Neural cell (in vitro differentiated cells): ENCODE measurements around the gene VPS8.

Source experiments
- CTCF ChIP-seq: fragments of 450-650 bp; IDR thresholded peaks from 2 replicates; pipeline ENCODE4 v1.5.1; 2014; ENCODE audit warnings: antibody characterized with exemption, mild to moderate bottlenecking, moderate library complexity; ENCODE audit not compliant: poor library complexity, severe bottlenecking
- EZH2 ChIP-seq: fragments of 200-600, 300-800 bp; shearing (Covaris generic), sonication (generic); IDR thresholded peaks from 2 replicates; pipeline ENCODE4 v1.6.1; 2014; ENCODE audit warnings: antibody characterized with exemption, low read length, borderline replicate concordance, mild to moderate bottlenecking; ENCODE audit not compliant: insufficient read depth, poor library complexity, severe bottlenecking
- POLR2AphosphoS5 ChIP-seq: IDR thresholded peaks from 2 replicates; pipeline ENCODE4 v1.6.1; 2012
- REST ChIP-seq: IDR thresholded peaks from 2 replicates; pipeline ENCODE4 v1.6.1; 2012; ENCODE audit warnings: borderline replicate concordance
- TAF1 ChIP-seq: IDR thresholded peaks from 2 replicates; pipeline ENCODE4 v1.6.1; 2012; ENCODE audit warnings: low read depth

DNA sequence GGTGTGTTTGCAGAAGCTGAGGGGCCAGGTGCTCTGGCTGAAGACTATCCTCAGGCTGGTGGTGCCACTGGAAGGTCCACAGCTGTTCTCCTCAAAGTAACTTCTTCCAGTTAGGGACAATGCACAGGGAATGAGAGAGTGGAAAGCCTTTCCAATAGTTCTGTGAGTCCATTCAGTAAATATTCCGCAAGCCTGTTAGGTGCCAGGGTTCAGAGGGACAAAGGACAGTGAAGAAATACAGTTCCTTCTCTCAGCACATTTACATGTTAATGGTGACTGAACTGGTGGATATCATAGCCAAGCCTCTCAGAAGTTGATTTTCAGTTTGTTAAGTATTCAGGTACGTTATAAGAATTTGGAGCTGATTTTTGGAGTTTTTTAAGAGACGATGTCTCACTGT, 218.4 kb downstream of the VPS8 start:
- TF ChIP-seq CTCF (no peak), EZH2 (no peak), POLR2AphosphoS5 (no peak), TAF1 (no peak), REST (no peak)
